ENCODE measurements around the gene RPS4Y1.
"Not testable (repeated sequence)": the region's sequence is repeated elsewhere in the genome, so short reads cannot be mapped to it uniquely, and the experiment has no call there.

The RPS4Y1 gene

GRCh38 chrY:2841471-2841893 lies at the start of gene RPS4Y1:
Gene RPS4Y1 (plus strand): TSS chrY:2841602. CDS start chrY:2841625, 23 bp downstream.
- DNase-seq, result peak; percentile 59

- DNase-seq, result no peak
Observed at GRCh38 chrY:2796977-2797523, 44.4 kb upstream of the RPS4Y1 start.

- DNase-seq, result no peak
Observed at GRCh38 chrY:2797991-2798390, 43.4 kb upstream of the RPS4Y1 start.

- DNase-seq, result no peak
Observed at GRCh38 chrY:2800246-2800645, 41.2 kb upstream of the RPS4Y1 start.

GRCh38 chrY:2817146-2817896 lies 24.1 kb upstream of the RPS4Y1 start:
- not testable (repeated sequence) for DNase-seq

GRCh38 chrY:2824471-2824870 lies 16.9 kb upstream of the RPS4Y1 start:
- DNase-seq, result no peak

- no peak for DNase-seq
Observed at GRCh38 chrY:2828497-2828896, 12.9 kb upstream of the RPS4Y1 start.

GRCh38 chrY:2835230-2835629 lies 6.2 kb upstream of the RPS4Y1 start:
- no peak for DNase-seq

- no peak for DNase-seq
Observed at GRCh38 chrY:2837078-2837477, 4.3 kb upstream of the RPS4Y1 start.

- DNase-seq, result no peak
Observed at GRCh38 chrY:2837932-2838331, 3.5 kb upstream of the RPS4Y1 start.

- DNase-seq, result no peak
Observed at GRCh38 chrY:2846791-2847190, 5.4 kb downstream of the RPS4Y1 start.

- no peak for DNase-seq
Observed at GRCh38 chrY:2848384-2848783, 7.0 kb downstream of the RPS4Y1 start.

GRCh38 chrY:2849368-2849767 lies 8.0 kb downstream of the RPS4Y1 start:
- no peak for DNase-seq

- no peak for DNase-seq
Observed at GRCh38 chrY:2854145-2854774, 12.9 kb downstream of the RPS4Y1 start.

GRCh38 chrY:2857068-2857467 lies 15.7 kb downstream of the RPS4Y1 start:
- no peak for DNase-seq

GRCh38 chrY:2857686-2858085 lies 16.3 kb downstream of the RPS4Y1 start:
- DNase-seq, result no peak

GRCh38 chrY:2859782-2860181 lies 18.4 kb downstream of the RPS4Y1 start:
- no peak for DNase-seq

GRCh38 chrY:2860511-2860910 lies 19.1 kb downstream of the RPS4Y1 start:
- DNase-seq, result no peak

GRCh38 chrY:2866581-2866980 lies 25.2 kb downstream of the RPS4Y1 start:
- no peak for DNase-seq

GRCh38 chrY:2867469-2867868 lies 26.1 kb downstream of the RPS4Y1 start:
- DNase-seq, result no peak

- no peak for DNase-seq
Observed at GRCh38 chrY:2868035-2868607, 26.7 kb downstream of the RPS4Y1 start.

GRCh38 chrY:2872234-2872633 lies 30.8 kb downstream of the RPS4Y1 start:
- DNase-seq, result not testable (repeated sequence)

GRCh38 chrY:2874211-2874610 lies 32.8 kb downstream of the RPS4Y1 start:
- DNase-seq, result no peak

- no peak for DNase-seq
Observed at GRCh38 chrY:2883561-2883960, 42.2 kb downstream of the RPS4Y1 start.

All from NCI-H2171 (cell line).